22Rv1 (cell line): ENCODE data around the gene ADGRD1.

ENCODE experiments used
- CTCF ChIP-seq: fragments of 450-650 bp; IDR thresholded peaks from 2 replicates; pipeline ENCODE4 v1.5.1; 2017; ENCODE audit warnings: mild to moderate bottlenecking
- ZFX ChIP-seq: fragments of 450-650 bp; IDR thresholded peaks from 2 replicates; pipeline ENCODE4 v1.6.1; 2017; ENCODE audit warnings: antibody characterized with exemption, borderline replicate concordance

GRCh38 chr12:131130311-131130911, 176.7 kb downstream of the ADGRD1 start:
- no peak for TF ChIP-seq CTCF
- TF ChIP-seq ZFX, result no peak
